Cardiac fibroblast (primary cell): ENCODE measurements around the gene CDH12.
"Not testable (repeated sequence)": the region's sequence is repeated elsewhere in the genome, so short reads cannot be mapped to it uniquely, and the experiment has no call there.

Experiments used
- DNase-seq, 2 donors: peaks; one replicate each; pipeline versions ENCODE4 v3.0.0 to v3.0.0-alpha.2; 2010; ENCODE audit warnings: low read depth in 2 of 2
- H3K4me3 ChIP-seq, 2 donors: replicated peaks in 1 of 2; 1 replicate in 1 of 2; 2 replicates in 1 of 2; pipeline ENCODE4 v1.5.1; 2011; ENCODE audit warnings: low read depth in 2 of 2, low read length in 2 of 2, mild to moderate bottlenecking in 2 of 2, moderate library complexity in 1 of 2
- CTCF ChIP-seq: IDR thresholded peaks from one replicate; pipeline ENCODE4 v1.5.1; 2011; ENCODE audit warnings: low read depth, mild to moderate bottlenecking, low read length, inconsistent platforms

CDH12 gene

GRCh38 chr5:22245770-22246169 lies 607.4 kb downstream of the CDH12 start:
- no peak for DNase-seq
- no peak for TF ChIP-seq CTCF
- H3K4me3 ChIP-seq = no peak overlapping the region

GRCh38 chr5:22242532-22242931 lies 610.6 kb downstream of the CDH12 start:
- H3K4me3 ChIP-seq = no peak overlapping the region
- DNase-seq = no peak
- no peak for TF ChIP-seq CTCF

- no peak for TF ChIP-seq CTCF
- DNase-seq = no peak
- no peak overlapping the region for H3K4me3 ChIP-seq
These were observed 615.1 kb downstream of the CDH12 start for GRCh38 chr5:22238047-22238446.

GRCh38 chr5:22226423-22226822 lies 626.7 kb downstream of the CDH12 start:
- no peak for DNase-seq
- H3K4me3 ChIP-seq = no peak overlapping the region
- TF ChIP-seq CTCF = no peak

- no peak for DNase-seq
- TF ChIP-seq CTCF = no peak
- no peak overlapping the region for H3K4me3 ChIP-seq
These were observed 630.1 kb downstream of the CDH12 start for GRCh38 chr5:22223079-22223478.

- DNase-seq = peak in 1 of 2 donors; percentile 1
- H3K4me3 ChIP-seq = not testable (repeated sequence)
These were observed 639.2 kb downstream of the CDH12 start for GRCh38 chr5:22213703-22214495.

GRCh38 chr5:22212254-22212991 lies 640.7 kb downstream of the CDH12 start:
- DNase-seq, H3K4me3 ChIP-seq: not testable (repeated sequence)

- DNase-seq, H3K4me3 ChIP-seq: not testable (repeated sequence)
These were observed 644.7 kb downstream of the CDH12 start for GRCh38 chr5:22208463-22208862.

GRCh38 chr5:22188651-22189050 lies 664.5 kb downstream of the CDH12 start:
- DNase-seq, H3K4me3 ChIP-seq: not testable (repeated sequence)

GRCh38 chr5:22187632-22188228 lies 665.4 kb downstream of the CDH12 start:
- not testable (repeated sequence) for H3K4me3 ChIP-seq, DNase-seq

- H3K4me3 ChIP-seq, DNase-seq: not testable (repeated sequence)
These were observed 683.9 kb downstream of the CDH12 start for GRCh38 chr5:22169226-22169625.

- not testable (repeated sequence) for DNase-seq, H3K4me3 ChIP-seq
These were observed 684.4 kb downstream of the CDH12 start for GRCh38 chr5:22168704-22169103.
